ENCODE measurements around the gene CHRNA4. TPM values are rescaled to one million over a fixed set of nuclear protein-coding genes. Genes with fewer than 3 reads are reported as not detected.

Gene CHRNA4
- total RNA-seq, 1 donor from 2014 or later = not detected

DNA sequence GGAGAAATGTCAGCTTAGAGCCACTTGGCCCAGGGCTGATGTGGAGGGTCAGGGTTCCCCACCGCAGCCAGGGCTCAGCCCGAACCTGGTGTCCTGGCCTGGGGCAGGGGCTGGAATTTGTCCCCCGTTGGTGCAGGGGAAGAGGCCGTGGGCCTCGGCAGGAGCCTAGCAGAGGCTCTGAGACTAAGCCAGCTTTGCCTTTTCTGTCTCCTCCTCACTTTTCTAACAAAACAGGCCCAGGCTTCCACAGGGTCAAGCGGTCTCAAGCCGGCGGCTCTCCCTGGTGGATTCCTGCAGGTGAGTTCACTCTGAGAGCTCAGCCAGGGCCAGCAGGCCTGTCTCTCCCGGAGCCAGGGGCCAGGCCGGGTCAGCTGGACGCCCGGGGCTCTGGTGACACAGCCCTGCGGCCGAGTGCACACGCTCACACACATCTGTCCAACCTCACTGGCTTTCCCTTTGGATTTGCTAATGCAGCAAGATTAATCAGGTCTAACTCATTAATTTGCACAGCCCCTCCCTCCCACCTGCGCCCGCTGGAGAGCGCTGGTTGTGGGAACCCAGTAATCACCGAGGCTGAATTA is 2.9 kb upstream of the CHRNA4 start:
- DNase-seq (ENCODE audit: low read depth) = no peak

DNA sequence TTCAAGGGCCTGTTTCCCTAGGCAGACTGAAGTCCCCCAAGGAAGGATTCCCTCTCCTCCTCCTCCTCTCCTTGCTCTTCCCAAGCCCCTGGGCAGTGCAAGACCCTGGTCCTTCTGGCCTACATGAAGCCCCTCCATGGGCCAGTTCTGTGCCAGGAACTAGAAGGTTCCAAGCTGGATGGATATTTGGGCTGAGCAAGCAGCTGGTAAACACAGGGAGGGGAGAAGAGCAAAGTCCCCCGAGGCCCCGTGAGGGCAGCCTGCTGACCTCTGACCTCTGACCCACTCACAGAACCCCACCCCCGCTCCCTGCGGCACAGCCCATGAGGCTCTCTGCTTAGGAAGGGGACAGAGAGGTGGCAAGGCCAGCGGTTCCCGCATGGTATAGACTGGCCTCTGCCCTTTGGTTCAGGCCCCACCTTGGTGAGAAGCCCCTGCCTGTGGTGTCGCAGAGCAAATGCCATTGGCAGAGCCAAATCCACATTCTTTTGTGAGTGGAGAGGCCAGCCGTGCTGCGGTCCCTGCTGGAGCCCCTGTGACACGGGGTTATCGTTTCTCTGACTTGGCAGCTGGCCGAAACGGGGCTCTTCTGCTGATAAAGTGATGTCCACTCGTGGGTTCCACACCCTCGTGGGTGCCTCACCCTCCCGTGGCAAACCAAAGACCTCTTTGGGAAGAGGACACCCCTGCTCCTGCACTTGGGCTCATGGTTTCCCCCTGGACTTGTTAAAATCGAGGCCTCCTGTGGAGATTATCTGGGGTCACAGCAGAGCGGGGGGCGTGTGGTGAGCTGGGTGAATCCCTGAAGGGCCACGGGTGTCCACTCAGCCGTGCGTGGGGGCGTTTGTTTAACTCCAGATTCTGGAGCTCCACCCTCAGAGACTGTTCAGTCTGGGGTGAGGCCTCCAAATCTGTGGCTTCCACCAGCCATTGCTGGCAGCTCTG is 2.1 kb upstream of the CHRNA4 start:
- no peak for DNase-seq (ENCODE audit: low read depth)

DNA sequence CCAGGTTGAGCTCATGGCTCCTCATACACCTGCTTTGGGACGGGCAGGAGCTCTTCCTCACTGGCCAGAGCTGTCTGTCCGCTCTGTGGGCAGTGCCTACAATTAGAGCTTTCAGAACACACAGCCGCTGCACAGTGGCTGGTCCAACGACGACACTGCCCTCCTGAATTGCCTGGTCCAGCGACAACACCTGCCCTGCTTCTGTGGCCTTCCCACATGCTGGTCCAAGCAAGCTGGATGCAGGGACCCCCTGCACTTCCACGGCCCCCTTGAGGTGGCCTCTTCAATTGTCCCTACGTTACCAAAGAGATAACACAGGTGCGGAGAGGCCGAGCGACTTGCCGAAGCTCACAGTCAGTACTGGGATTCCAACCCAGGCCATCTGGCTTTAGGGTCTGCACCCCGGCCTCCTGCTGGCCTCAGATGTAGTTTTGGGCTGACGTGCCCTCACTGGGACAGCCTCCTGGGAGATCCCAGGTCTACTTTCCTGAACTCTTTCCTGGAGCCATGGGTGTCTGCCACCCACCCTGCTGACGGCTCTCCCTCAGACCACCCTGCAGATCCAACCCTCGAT is 1.4 kb upstream of the CHRNA4 start:
- no peak for DNase-seq (ENCODE audit: low read depth)

DNA sequence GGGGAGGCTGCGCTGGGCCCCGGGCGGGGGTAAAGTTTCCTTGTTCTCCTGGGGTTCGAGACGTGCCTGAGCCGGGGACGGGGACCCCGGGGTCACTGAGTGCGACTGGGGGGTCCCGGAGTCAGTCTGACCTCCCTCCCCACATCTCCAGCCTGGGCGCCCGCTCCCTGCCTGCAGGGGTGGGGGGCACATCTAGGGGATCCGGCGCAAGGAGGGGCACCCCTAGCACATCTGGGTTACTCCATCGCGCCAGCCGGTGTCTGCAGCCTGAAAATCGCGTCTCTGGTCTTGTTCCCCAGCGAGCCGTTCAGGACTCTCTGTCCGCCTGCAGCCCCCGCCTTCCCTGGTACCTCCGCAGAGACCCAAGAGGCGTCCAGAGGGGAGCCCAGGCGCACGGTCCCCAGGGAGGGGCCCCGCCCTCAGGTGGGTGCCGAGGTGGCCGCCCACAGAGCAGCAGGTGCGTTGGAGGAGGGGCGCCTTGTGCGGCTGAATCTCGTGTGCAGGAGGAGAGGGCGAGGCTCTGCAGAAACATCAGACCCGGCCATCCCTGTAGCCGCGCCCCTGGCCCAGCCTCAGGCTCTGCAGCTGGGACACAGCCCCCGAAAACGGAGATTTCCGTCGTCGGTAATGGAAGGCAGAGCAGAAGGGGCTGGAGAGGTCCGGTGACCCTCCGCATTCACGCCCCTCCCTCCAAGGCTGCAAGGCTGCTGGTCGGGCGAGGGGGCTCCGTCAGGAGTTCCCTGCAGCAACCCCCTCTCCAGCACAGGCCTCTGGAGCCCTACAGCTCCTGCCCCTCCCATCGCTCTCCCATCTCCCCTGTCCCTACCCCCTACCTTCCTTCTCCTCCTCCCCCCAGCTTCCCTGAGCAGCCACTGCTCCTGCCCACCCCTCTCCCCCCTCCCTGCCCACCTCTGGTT is 628 bp upstream of the CHRNA4 start:
- DNase-seq (ENCODE audit: low read depth) = no peak

DNA sequence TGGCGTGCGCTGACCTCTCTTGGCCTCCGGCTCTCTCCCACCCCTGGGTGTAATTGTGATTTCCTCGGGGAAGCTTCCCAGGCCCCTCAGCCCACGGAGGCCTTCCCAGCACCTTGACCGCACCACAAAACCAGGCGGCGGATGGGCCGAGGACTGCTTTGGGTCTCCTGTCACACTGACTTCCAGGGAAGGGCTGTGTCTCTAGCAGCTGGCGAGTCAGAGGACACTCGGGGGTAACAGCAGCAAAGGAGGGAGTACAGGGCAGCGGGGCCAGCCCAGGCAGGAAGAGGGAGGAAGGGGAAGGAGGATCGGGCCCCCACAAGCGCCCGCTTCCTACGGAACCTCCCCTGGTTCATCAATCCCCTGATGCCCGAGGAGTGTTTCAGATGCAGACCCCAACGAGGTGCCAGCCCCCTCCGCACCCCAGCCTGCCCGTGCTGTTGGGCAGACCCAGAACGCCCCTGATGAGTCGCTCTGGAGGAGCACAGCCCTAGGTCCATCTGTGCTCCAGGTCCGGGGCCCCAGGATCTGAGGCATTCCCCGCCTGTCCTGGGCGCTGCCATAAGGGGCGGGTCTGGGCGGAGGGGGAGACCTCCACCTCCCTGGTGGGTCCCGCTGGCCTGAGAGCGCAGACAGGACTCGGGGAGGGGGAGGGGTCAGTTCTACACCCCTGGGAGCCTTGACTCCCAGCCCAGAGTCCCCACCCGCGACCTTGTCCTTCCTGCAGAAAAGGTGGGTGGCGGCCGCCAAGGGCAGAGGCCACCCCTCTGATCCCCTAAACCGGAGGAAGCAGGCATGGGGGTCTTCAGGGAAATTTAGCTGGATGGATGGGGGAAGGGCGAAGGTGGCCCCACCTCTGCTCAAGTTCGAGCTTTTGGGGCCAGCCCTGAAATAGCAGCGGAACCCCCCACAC is 956 bp downstream of the CHRNA4 start:
- DNase-seq (ENCODE audit: low read depth) = no peak

DNA sequence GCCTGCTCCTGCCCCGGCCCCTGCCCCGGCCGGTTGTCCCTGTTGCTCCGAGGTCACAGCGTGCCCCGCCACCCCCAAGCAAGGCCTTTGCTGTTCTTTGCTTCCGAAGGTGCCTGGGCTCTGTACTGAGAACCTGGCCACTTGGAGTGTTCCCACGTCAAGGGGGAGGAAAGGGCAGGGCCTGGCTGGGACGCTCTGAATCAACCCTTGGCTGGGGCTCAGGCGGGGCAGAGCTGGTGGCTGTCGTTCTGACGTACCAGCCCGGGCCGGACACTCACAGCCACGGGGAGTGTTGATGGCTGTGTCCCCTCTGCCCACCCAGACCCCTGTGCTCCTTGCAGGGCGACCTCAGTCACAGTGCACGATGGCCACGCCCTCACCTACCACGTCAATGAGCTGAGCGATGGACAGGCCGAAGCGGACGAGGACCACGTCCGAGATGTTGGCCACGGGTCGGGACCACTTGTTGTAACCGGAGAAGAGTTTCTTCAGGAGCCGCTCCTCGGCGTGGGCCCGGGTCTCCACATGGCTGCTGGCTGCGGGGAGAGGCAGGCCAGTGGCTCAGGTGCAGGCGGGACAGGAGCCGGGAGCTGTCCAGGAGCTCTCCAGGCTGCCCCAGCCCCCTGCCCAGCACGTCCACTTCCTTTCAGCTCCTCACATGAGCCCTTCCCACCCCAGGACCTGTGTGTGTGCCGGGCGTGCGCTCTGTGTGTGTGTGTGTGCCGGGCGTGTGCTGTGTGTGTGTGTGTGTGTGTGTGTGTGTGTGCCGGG is 1.8 kb downstream of the CHRNA4 start:
- no peak for DNase-seq (ENCODE audit: low read depth)

DNA sequence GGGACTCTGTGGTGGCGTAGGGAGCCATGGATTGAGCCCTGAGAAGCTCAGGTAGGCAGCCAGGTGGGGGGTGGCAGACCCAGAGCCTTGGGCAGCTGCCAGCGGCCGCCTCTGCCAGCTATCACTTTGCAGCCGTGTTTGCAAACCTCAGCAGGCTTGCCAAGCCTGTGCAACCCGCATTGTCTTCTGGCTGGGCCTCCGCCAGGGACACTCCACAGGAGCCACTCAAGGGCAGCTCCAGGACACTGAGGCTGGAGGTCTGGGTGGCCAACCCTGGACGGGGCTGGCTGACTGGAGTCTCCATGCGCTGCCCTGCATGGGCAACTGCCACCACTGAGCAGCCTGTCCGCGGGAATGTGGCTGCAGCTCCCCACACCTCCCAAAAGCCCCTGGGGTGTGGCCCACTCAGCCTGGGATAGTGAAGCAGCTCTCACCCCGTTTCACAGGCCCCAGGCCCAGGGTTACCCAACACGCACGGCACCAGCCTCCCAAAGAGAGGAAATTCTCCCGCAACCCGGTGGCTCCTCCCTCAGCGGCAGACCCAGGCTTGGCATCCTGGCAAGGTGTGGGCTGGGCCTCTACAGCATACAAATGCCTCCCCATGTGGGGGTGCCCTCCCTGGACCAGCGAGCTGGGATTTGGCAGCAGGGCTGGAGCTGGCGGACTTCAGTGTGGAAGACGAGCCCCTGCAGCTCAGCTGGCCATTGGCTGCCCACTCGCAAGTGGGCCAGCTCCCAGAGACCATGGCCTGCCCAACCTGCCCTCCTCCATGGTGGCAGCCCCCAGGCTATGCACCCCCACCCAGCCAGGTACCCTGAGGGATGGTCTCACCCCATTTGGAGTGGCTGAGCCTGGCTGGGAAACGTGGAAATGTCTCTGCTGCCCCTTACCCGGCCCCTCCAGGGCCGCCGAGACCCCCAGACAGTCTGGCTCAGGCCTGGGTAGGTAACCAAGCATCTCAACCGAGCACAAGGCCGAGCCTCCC is 2.9 kb downstream of the CHRNA4 start:
- DNase-seq (ENCODE audit: low read depth) = no peak

DNA sequence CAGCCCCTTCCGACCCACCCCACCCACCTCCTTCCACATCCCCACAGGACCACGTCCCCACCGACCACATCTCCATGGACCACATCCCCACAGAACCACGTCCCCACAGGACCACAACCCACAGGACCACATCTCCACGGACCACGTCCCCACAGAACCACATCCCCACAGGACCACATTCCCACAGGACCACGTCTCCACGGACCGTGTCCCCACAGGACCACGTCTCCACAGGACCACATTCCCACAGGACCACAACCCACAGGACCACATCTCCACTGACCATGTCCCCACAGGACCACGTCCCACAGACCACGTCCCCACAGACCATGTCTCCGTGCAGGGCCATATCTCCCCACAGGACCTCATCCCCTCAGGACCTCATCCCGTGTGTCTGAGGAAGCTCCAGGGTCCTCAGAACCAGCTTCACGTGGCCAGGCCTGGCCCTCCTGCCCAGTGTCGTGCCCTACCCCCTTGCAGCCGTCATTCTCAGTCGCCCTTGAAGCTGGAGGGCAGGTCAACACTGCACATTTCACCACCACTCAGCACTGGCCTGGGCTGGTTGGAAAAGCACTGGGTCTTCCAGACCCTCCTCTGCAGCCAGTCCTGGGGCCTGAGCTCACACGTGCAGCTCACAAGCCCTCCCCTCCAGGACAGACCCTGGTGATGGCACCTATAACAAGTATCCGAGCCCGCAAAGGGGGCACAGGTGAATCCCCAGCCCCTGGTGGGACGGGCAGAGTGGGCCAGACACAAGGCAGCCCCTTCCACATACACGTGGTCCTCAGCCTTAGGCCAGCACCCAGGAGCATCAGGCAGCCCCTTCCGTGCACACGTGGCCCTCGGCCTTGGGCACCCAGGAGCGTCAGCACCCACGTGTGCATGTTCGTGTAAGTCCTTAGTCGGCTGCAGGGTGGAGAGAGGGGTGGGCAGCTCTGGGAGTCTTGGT is 3.9 kb downstream of the CHRNA4 start:
- no peak for DNase-seq (ENCODE audit: low read depth)

DNA sequence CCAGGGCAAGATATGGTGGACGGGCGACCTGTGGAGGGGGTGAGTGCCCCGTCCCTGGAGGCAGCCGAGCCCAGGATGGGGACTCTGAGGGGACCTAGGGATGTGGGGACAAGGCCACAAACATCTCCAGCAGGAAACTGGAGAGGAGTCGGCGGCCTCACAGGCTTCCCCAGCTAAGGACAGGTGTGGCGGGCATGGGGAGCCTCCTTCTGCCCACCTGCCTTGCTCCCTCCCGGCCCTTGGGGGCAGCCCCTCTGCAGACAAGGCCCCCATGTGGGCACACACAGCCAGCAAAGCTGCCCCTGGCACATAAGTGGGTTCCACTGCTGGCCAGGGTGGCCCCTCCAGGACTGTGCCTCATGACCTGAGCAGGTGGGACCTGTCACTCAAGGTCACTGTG is 4.6 kb downstream of the CHRNA4 start:
- DNase-seq (ENCODE audit: low read depth) = no peak

DNA sequence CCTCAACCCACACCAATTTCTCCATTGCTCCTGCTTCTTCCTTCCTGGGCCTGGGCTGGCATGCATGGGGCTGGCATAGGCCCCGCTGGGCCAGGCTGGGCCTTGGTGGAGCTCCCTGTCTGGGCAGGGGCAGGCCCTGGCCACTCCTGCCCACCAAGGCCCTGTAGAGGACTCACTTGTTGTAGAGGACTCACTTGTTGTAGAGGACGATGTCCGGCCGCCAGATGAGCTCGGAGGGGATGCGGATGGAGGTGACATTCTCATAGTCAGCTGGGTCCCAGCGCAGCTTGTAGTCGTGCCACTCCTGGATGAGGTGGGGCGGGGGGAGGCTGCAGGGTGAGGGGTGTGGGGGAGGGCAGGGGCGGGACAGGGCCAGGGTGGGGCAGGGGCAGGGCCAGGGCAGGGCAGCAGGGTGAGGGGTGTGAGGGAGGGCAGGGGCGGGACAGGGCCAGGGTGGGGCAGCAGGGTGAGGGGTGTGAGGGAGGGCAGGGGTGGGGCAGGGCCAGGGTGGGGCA is 5.3 kb downstream of the CHRNA4 start:
- DNase-seq (ENCODE audit: low read depth) = no peak

DNA sequence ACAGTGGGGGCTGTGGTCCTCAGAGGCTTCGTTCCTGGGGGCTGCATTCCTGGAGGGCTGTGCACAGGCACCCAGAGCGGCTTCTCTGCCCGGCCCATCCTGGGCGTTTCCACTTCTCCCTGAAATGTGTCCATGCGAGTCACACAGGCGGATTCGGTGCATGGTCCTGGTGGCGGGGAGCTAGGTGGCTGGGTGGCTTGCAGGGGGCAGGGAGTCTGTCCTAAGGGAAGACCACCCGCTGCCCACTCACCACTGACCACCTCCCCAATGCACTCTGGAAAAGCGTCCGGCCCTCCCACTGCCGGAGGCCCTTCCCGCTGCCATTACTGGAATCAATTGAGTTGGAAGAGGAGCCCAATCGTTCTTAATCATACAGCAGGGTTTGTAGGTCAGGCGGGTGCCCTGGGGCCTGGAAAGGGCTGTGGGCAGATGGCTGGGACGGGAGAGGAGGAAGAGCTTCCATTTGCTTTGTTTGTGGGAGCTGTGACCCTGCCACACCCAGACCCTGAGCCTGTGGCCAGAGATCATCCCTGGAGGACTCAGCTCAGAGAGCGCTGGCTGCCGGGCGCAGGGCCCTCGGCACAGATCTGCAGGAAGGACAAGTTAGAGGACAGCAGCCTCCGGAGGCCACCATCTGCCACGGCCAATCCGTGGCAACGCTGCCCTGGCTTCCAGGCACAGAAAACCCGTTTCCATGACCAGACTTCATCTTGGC is 6.4 kb downstream of the CHRNA4 start:
- DNase-seq (ENCODE audit: low read depth) = no peak

DNA sequence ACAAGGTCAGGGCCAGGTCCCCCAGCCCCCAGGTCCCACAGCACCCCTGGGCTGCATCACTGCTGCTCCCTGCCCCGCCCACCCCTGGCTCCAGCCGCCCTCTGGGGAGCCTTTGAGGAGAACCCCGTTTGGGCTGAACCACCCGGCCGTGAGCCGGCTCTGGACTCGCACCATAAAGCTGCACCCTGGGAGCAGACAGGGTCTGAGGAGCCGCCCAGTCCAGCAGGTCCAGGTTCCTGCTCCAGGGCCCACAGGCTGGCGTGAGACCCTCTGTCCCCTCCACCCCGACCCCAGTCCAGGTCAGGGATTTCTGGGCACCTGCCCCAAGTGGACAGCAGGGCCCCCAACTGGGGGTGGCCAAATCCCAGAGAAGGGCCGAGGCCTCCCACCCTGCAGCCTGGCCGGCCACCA is 8.3 kb downstream of the CHRNA4 start:
- DNase-seq (ENCODE audit: low read depth) = no peak

DNA sequence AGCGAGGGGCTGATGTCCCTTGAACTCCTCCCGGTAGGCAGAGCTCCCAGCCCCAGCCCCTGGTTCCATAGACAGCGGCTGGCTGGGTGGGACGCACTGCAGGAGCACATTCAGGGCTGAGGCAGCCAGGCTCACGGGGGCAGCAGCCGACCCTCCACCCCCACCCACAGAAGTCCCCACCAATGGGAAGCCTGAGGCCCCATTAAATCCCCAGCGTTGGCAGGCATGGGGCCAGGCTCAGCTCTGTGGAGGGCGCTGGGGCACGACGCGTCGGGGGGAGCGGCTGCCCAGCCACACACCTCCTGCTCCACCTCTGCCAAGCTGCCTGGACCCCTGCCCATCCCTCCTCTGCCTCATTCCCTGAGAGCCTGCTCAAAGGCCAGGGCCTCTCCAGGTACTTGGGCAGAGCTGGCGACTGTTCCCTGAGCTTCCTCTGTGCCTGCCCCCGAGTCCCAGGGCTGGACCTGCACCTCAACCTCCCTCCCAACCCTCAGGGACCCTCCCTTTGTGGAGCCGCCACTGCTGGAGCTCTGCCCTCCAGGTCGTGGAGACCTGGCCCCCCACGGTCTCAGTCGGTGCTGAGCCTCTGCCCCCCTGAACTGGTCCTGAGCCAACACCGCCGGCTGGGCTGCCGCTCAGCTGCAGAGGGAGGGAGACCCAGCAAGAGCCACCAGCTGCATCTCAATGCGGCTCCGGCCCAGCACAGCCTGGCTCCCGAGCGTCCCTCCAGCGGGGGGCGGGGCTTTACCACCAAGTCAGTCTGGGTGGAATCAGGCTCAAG is 9.1 kb downstream of the CHRNA4 start:
- DNase-seq (ENCODE audit: low read depth) = no peak

DNA sequence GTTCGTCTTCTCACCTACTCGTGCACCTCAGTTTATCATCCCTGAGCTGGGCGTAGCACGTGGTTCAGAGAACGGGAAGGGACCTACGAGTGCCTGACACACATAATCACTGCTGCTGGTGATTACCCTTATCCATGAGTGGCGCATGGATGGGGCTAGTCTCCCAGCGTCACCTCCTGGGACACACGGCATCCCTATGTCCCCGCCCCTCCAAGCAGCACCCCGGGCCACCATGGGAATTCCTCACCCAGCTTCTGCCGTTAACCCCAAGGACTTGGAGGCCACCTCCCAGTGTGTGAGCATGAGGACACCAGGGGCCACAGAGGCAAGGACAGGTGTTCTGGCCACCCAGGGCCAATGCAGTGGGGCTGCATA is 9.8 kb downstream of the CHRNA4 start:
- DNase-seq (ENCODE audit: low read depth) = no peak

DNA sequence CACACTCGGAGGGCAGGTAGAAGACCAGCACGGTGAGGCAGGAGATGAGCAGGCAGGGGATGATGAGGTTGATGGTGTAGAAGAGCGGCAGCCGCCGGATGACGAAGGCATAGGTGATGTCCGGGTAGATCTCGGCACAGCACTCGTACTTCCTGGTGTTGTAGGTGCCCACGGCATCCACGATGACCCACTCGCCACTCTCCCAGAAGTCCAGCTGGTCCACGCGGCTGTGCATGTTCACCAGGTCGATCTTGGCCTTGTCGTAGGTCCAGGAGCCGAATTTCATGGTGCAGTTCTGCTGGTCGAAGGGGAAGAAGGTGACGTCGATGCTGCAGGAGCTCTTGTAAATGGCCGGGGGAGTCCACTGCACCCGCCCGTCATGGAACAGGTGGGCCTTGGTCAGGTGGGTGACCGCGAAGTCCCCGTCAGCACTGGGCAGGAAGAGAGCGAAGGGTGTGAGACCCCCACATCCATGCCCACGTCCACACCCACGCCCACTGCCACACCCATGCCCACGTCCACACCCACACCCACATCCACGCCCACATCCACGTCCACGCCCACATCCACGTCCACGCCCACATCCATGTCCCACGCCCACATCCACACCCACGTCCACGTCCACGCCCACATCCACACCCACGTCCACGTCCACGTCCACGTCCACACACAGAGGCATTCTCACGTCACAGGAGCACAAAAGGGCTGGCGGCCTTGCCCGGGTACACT is 10.4 kb downstream of the CHRNA4 start:
- no peak for DNase-seq (ENCODE audit: low read depth)
